Adrenal gland (tissue), 12 donors: Measurements from ENCODE around the gene ODAD2. TPM values are rescaled to one million over a fixed set of nuclear protein-coding genes. Genes with fewer than 3 reads are reported as not detected.
A peak's percentile ranks its signal among the peaks of the same experiment; 100 is the strongest.
"Not testable (repeated sequence)": the region's sequence is repeated elsewhere in the genome, so short reads cannot be mapped to it uniquely, and the experiment has no call there.

Experiments
- DNase-seq, 7 donors: peaks; one replicate each; pipeline ENCODE4 v3.0.0-alpha.2; 2019 to 2020
- H3K27ac ChIP-seq, 5 donors: fragments of 200-600 bp; sonication (generic) in 4 of 5; 1 replicate in 3 of 5; 2 replicates in 2 of 5; pipeline versions ENCODE4 v1.5.1 to v1.8.0; 2016 to 2020; ENCODE audit warnings: mild to moderate bottlenecking in 1 of 5
- H3K27me3 ChIP-seq: fragments of 200-600 bp; 2 replicates; pipeline ENCODE4 v1.8.0; 2021
- H3K36me3 ChIP-seq, 2 donors: fragments of 200-600 bp; replicated peaks in 1 of 2; 1 replicate in 1 of 2; 2 replicates in 1 of 2; pipeline versions ENCODE4 v1.5.1 to v1.8.0; 2018 to 2022
- H3K4me1 ChIP-seq, 2 donors: fragments of 200-600 bp; replicated peaks in 1 of 2; 1 replicate in 1 of 2; 2 replicates in 1 of 2; pipeline versions ENCODE4 v1.5.1 to v1.8.0; 2018 to 2021
- H3K4me3 ChIP-seq, 4 donors: fragments of 200-600 bp; sonication (generic) in 3 of 4; one replicate each; pipeline ENCODE4 v1.5.1; 2016 to 2018
- H3K9me3 ChIP-seq, 3 donors: fragments of 200-600 bp; sonication (generic) in 1 of 3; replicated peaks in 1 of 3; 1 replicate in 2 of 3; 2 replicates in 1 of 3; pipeline versions ENCODE4 v1.5.1 to v1.8.0; 2016 to 2021
- CTCF ChIP-seq, 6 experiments: fragments of 450-650 bp in 4 of 6; fragments of 200-600 bp in 2 of 6; sonication (generic) in 1 of 6; IDR thresholded peaks; 1 replicate in 5 of 6; 2 replicates in 1 of 6; pipeline versions ENCODE4 v1.5.1 to v1.8.0; 2016 to 2021; ENCODE audit warnings: antibody characterized with exemption in 6 of 6, mild to moderate bottlenecking in 2 of 6, moderate library complexity in 1 of 6
- POLR2A ChIP-seq, 2 donors: fragments of 450-650 bp; IDR thresholded peaks; one replicate each; pipeline ENCODE4 v1.6.1; 2017; ENCODE audit warnings: antibody characterized with exemption in 2 of 2, mild to moderate bottlenecking in 2 of 2, moderate library complexity in 1 of 2
- WGBS, 4 donors: extraction: QIAGEN DNeasy Blood & Tissue Kit in 2 of 4; methylation state at CpG; one replicate each; pipeline versions ENCODE4 v1.1.5 to v1.1.7; 2013 to 2017; 5-methylcytosine and 5-hydroxymethylcytosine counted together
- intact Hi-C, 2 donors: fragments of 100-400 bp; cut with DNase I; formaldehyde crosslinking; loops; one replicate each; pipeline versions ENCODE4 v1.14.1 to v1.15.0; 2022 to 2023
- polyA plus RNA-seq, 3 donors: library from polyadenylated mRNA; stranded (reverse); fragments of 200-250 nt in 2 of 3; fragments of 350-450 nt in 1 of 3; fragmentation: Illumina TruSeq in 1 of 3; extraction: RNeasy Lipid Tissue Mini Kit (QIAGEN cat#74804) in 1 of 3; gene quantifications; one replicate each; pipeline ENCODE4 v1.2.3, GENCODE V29; 2013 to 2014
- total RNA-seq, 9 donors: library from RNA; depleted of rRNA in 4 of 9; stranded (reverse); fragments of >200 nt in 4 of 9; fragments of 120-200 nt in 1 of 9; fragmentation: NEBNext Ultra II Directional in 1 of 9; extraction: Animal tissue kit (Norgen Biotek cat#: 25700) in 1 of 9; gene quantifications; one replicate each; pipeline versions ENCODE4 v1.1.0 to v1.2.4, GENCODE V29; 2013 to 2023
- donor health status: healthy with polysubstance abuse.
- donor health status: Bipolar disorder and iron deficiency.
- donor health status: DM: yes; HTN: yes; CAD: no.
- donor health status: DM: no; HTN: no; CAD: no.
- donor health status: DM: no; HTN: no; CAD: no.
- donor health status: DM: yes; HTN: yes; CAD: no.

ODAD2 gene
- total and polyA plus RNA-seq, 12 donors: 0.35 to 2.4 (median 1.2) TPM

GRCh38 chr10:28001353-28001752 is 2.5 kb upstream of the ODAD2 start:
- Histone ChIP-seq H3K27me3 (peaks cover 7% of the 10 kb centered on the region), H3K27ac (no peak overlapping the region), H3K4me1 (peaks cover 0 to 4% of the 10 kb centered on the region in 2 donors), H3K9me3 (no peaks in the 10 kb centered on the region), H3K4me3 (no peak overlapping the region), H3K36me3 (no peaks in the 10 kb centered on the region)
- no peak for DNase-seq
- intact Hi-C loops: no loop called here
- WGBS, 4 donors: 84 to 95% (median 87%) methylated on average over 7 of the region's 7 CpGs
- TF ChIP-seq POLR2A (IDR thresholded peaks at IDR 0.05) (no peak), CTCF (IDR thresholded peaks at IDR 0.05) (no peak)

- TF ChIP-seq POLR2A (IDR thresholded peaks at IDR 0.05) (peak in 1 of 2 donors; percentile 13), CTCF (IDR thresholded peaks at IDR 0.05) (no peak)
- peak overlapping the region in 3 of 4 donors; percentile 13 to 83 (median 42) for H3K4me3 ChIP-seq
- peaks cover 0 to 4% of the 10 kb centered on the region in 2 donors for H3K4me1 ChIP-seq
- intact Hi-C loops: no loop called here
- 1% methylated on average over 42 to 62 of the region's 62 CpGs for WGBS, 4 donors
- H3K27me3 ChIP-seq: peaks cover 7% of the 10 kb centered on the region
- no peaks in the 10 kb centered on the region for H3K9me3 ChIP-seq
- DNase-seq: peak in 5 of 7 donors; percentile 6 to 42 (median 24)
- no peaks in the 10 kb centered on the region for H3K36me3 ChIP-seq
- H3K27ac ChIP-seq: peak overlapping the region in 1 of 5 donors; percentile 29
These were observed 513 bp downstream of the ODAD2 start for GRCh38 chr10:27998178-27998953.

- Histone ChIP-seq H3K27ac (peak overlapping the region in 1 of 5 donors; percentile 29), H3K4me3 (peak overlapping the region in 3 of 4 donors; percentile 13 to 83 (median 42)), H3K4me1 (peaks cover 0 to 4% of the 10 kb centered on the region in 2 donors), H3K27me3 (peaks cover 7% of the 10 kb centered on the region), H3K9me3 (no peaks in the 10 kb centered on the region), H3K36me3 (no peaks in the 10 kb centered on the region)
- 10 to 18% (median 15%) methylated on average over 5 of the region's 5 CpGs for WGBS, 4 donors
- no peak for DNase-seq
- TF ChIP-seq CTCF (IDR thresholded peaks at IDR 0.05): no peak
- TF ChIP-seq POLR2A (IDR thresholded peaks at IDR 0.05): no peak
- intact Hi-C loops: no loop called here
These were observed 1.1 kb downstream of the ODAD2 start for GRCh38 chr10:27997865-27998177.

- peaks cover 7% of the 10 kb centered on the region for H3K27me3 ChIP-seq
- no peaks in the 10 kb centered on the region for H3K36me3 ChIP-seq
- peaks cover 0 to 4% of the 10 kb centered on the region in 2 donors for H3K4me1 ChIP-seq
- TF ChIP-seq POLR2A (IDR thresholded peaks at IDR 0.05) (no peak), CTCF (IDR thresholded peaks at IDR 0.05) (no peak)
- intact Hi-C loops: no loop called here
- no peak for DNase-seq
- no peak overlapping the region for H3K4me3 ChIP-seq
- H3K9me3 ChIP-seq: no peaks in the 10 kb centered on the region
- WGBS, 4 donors: 72 to 85% (median 78%) methylated on average over 2 of the region's 2 CpGs
- H3K27ac ChIP-seq: no peak overlapping the region
These were observed 3.6 kb downstream of the ODAD2 start for GRCh38 chr10:27995311-27995710.

GRCh38 chr10:27989357-27989756 is 9.5 kb downstream of the ODAD2 start:
- H3K36me3 ChIP-seq, H3K4me3 ChIP-seq, H3K27me3 ChIP-seq, H3K27ac ChIP-seq, H3K9me3 ChIP-seq, H3K4me1 ChIP-seq, DNase-seq, intact Hi-C loops: not testable (repeated sequence)
- WGBS, 4 donors: 79 to 90% (median 85%) methylated on average over 2 of the region's 2 CpGs
